GM12892 (cell line): ENCODE results near the gene RSPO4.

Source experiments
- POLR2A ChIP-seq: IDR thresholded peaks from 2 replicates; pipeline ENCODE4 v1.6.1; 2011; ENCODE audit warnings: low read depth, low read length, control low read depth
- POLR2AphosphoS5 ChIP-seq: IDR thresholded peaks from 2 replicates; pipeline ENCODE4 v1.6.1; 2011; ENCODE audit warnings: low read depth, low read length, control low read depth
- TAF1 ChIP-seq: IDR thresholded peaks from 2 replicates; pipeline ENCODE4 v1.6.1; 2011; ENCODE audit warnings: low read depth, mild to moderate bottlenecking, control low read depth, low read length, borderline replicate concordance

DNA sequence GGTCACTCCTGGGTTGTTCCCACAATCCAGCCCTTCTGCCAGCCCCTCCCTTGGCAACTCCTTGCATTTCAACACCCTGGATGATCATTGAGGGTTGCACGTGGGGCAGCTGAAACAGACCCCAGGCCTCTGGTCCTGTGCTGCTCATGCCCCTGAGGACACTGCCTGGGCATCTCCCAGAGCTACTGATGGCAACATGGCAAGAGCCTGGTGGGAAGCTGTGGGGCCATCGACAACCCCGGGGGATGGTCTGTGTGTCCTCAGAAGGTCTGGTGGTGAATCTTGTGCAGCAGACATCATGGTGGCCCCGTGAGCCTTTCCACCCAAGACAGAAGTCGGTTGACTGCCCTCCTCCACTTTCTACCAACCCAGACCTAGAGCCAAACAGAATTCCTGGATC lies 81.0 kb downstream of the RSPO4 start:
- TF ChIP-seq TAF1 (no peak), POLR2A (no peak), POLR2AphosphoS5 (no peak)
